Measurements from ENCODE around the gene KRTAP5-5. TPM values are rescaled to one million over a fixed set of nuclear protein-coding genes. Genes with fewer than 3 reads are reported as not detected.

Gene KRTAP5-5
- total and polyA plus RNA-seq, 10 donors = not detected

DNA sequence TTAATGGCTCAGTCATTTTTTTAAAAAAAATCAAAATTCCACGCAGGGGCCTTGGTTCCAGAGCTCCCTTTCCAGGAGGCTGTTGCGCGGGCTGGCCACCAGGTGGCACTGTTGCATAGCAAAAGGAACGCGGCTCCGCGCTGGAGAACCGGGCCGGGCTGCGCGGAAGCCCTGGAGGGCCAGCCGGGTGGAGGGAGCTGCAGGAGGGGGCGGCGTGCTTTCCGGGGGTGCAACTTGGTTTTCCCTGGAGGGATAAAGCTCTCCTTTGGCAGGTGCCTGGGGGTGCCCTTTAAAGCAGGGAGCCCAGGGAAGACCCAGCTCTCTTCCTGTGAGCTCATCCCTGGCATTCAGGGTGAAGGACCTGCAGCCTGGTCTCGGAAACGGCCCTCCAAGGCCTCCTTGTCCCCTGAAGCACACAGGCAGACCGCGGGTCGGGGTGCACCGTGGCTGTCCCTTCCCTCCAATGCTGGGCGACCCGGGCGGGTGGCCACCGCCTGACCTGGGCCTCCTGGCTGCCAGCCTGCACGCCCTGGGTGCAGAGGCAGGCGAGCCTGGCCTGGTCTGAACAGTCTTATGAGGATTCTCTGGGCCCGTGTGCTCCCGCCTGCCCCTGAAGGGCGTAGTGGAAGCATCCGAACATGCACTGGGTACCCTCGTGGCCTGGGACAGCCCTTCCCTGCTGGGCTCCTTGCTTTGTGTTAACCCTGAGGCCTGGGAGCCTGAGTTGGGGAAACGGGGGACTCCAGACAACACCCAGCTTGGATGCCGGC lies 23.4 kb downstream of the KRTAP5-5 start:
- Histone ChIP-seq H3K4me1 (peaks cover 5 to 34% (median 23%) of the 10 kb centered on the region in 6 donors), H3K36me3 (no peaks in the 10 kb centered on the region), H3K27me3 (replicated peaks in 1 of 7) (peaks cover 0 to 43% (median 4%) of the 10 kb centered on the region in 7 donors), H3K27ac (no peak overlapping the region), H3K9me3 (no peaks in the 10 kb centered on the region), H3K4me3 (peak overlapping the region in 1 of 8 donors; percentile 26)
- peak; percentile 95 for DNase-seq
- 31 to 34% (median 33%) methylated on average over 16 to 34 of the region's 34 CpGs for WGBS, 5 donors
- intact Hi-C loops (cut with DNase I; ENCODE audit: low total_unique reads) = loop anchor here (5.0 to 10.0 kb wide), 3 partner anchors 39 to 502 kb away; partner anchors contain the start of gene SYT8
- TF ChIP-seq POLR2AphosphoS5 (IDR thresholded peaks at IDR 0.05) (peak in 2 of 3 donors; percentile 57 to 60), POLR2A (IDR thresholded peaks at IDR 0.05) (no peak)
- TF ChIP-seq, protein P1, sequence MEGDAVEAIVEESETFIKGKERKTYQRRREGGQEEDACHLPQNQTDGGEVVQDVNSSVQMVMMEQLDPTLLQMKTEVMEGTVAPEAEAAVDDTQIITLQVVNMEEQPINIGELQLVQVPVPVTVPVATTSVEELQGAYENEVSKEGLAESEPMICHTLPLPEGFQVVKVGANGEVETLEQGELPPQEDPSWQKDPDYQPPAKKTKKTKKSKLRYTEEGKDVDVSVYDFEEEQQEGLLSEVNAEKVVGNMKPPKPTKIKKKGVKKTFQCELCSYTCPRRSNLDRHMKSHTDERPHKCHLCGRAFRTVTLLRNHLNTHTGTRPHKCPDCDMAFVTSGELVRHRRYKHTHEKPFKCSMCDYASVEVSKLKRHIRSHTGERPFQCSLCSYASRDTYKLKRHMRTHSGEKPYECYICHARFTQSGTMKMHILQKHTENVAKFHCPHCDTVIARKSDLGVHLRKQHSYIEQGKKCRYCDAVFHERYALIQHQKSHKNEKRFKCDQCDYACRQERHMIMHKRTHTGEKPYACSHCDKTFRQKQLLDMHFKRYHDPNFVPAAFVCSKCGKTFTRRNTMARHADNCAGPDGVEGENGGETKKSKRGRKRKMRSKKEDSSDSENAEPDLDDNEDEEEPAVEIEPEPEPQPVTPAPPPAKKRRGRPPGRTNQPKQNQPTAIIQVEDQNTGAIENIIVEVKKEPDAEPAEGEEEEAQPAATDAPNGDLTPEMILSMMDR (IDR thresholded peaks at IDR 0.05 in 8 of 11, conservative IDR thresholded peaks at IDR 0.05 in 3 of 11) = peak; percentile 93 to 99 (median 97)

DNA sequence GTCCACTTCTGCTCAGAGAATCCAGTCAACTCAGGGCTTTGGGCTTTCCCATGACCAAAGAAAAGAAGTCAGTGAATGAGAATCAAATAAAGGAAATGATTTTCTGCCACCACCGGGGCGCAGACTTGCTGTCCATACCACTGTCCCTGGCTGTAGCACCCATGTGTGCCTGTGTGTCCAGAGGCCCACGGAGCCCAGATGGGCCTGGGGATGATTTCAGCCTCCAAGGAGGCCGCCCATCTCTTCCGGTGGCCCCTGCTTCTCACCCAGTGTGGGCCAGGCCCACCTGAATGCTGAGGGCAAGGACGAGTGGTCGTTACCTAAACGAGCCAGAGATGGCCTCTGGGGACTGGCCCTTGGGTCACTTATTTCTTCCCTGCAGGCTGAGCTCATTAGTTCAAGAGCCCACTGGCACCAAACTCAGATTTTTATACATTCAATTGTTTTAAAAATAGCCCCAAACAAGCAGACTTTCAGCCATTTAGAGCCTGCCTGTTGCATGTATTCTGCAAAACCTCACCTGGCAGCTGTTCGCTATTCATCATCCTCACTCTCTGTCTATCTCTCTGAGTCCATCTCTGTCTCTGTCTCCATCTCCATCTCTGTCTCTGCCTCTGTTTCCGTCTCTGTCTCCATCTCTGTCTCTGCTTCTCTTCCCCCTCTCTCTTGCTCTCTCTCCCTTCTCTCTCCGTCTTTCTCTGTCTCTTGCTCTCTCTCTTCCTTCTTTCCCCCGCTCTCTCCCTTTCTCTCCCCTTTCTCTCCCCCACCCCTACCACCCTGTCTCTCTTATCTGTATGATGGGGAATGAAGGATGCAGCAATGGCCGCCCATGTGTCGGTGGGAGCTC lies 24.2 kb downstream of the KRTAP5-5 start:
- TF ChIP-seq, protein P1 (IDR thresholded peaks at IDR 0.05 in 8 of 11, conservative IDR thresholded peaks at IDR 0.05 in 3 of 11) = no peak
- TF ChIP-seq POLR2A (IDR thresholded peaks at IDR 0.05) (no peak), POLR2AphosphoS5 (IDR thresholded peaks at IDR 0.05) (no peak)
- H3K27me3 ChIP-seq (replicated peaks in 1 of 7) = peaks cover 0 to 43% (median 4%) of the 10 kb centered on the region in 7 donors
- WGBS, 5 donors = 78 to 91% (median 81%) methylated on average over 13 to 14 of the region's 14 CpGs
- H3K36me3 ChIP-seq = no peaks in the 10 kb centered on the region
- no peaks in the 10 kb centered on the region for H3K9me3 ChIP-seq
- H3K4me3 ChIP-seq = no peak overlapping the region
- peak overlapping the region in 2 of 8 donors; percentile 21 to 54 for H3K27ac ChIP-seq
- DNase-seq = peak; percentile 44
- intact Hi-C loops (cut with DNase I; ENCODE audit: low total_unique reads) = loop anchor here (5.0 to 10.0 kb wide), 3 partner anchors 39 to 501 kb away; partner anchors contain the start of gene SYT8
- H3K4me1 ChIP-seq = peaks cover 5 to 34% (median 23%) of the 10 kb centered on the region in 6 donors

DNA sequence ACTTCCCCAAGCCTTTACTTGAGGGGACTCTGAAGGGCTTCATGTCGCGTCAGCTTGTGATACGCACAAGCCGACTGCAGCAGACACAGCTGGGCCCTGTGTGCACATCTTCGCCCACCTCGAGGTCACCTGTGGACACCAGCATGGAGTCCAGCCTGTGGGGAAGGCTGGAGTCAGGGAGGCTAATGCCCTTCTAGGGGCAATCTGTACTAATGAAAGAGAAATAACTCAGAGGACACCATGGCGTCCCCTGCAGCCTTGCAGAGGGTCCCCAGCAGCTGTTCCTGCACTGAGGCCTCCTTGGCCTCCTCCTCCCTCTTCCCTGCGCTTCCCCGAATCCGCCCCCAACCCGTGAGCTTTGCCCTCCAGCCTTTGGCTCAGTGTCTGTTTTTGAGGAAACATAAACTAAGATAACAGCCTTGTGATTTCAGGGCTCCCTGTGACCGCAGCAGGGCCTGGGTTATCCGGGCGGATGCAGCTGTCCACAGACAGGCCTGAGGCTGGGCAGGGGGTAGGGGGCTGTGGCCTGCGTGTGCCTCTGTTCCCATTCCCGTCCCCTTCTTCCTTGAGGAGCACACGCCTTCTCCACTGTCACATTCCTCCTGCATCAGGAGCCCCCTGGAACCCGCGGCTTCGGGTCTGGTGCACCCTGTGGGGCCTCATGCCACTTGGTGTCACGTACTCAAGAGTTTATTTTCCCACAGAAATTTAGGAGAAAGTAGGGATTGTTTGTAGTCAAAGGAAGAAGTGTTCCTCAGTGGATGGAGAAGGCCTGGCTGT lies 25.0 kb downstream of the KRTAP5-5 start:
- no peaks in the 10 kb centered on the region for H3K36me3 ChIP-seq
- 33 to 46% (median 38%) methylated on average over 15 to 21 of the region's 21 CpGs for WGBS, 5 donors
- peaks cover 5 to 41% (median 25%) of the 10 kb centered on the region in 6 donors for H3K4me1 ChIP-seq
- H3K27me3 ChIP-seq (replicated peaks in 1 of 7) = peaks cover 0 to 49% (median 4%) of the 10 kb centered on the region in 7 donors
- H3K9me3 ChIP-seq = no peaks in the 10 kb centered on the region
- intact Hi-C loops (cut with DNase I; ENCODE audit: low total_unique reads) = loop anchor here (5.0 to 10.0 kb wide), 3 partner anchors 38 to 500 kb away; partner anchors contain the start of gene SYT8
- no peak overlapping the region for H3K4me3 ChIP-seq
- peak overlapping the region in 4 of 8 donors; percentile 21 to 54 (median 52) for H3K27ac ChIP-seq
- TF ChIP-seq, protein P1 (IDR thresholded peaks at IDR 0.05 in 8 of 11, conservative IDR thresholded peaks at IDR 0.05 in 3 of 11) = no peak
- TF ChIP-seq POLR2AphosphoS5 (IDR thresholded peaks at IDR 0.05) = peak; percentile 72 to 83 (median 76)
- no peak for TF ChIP-seq POLR2A (IDR thresholded peaks at IDR 0.05)
- DNase-seq = peak; percentile 76
